ENCODE results near the gene NME7.
A peak's percentile ranks its signal among the peaks of the same experiment; 100 is the strongest.

NME7 gene

GRCh38 chr1:169107603-169108208 is 259.9 kb downstream of the NME7 start:
- H3K4me3 ChIP-seq (ENCODE audit: low read length), result peak overlapping the region; percentile 86
- H3K27me3 ChIP-seq (ENCODE audit: control insufficient read depth, insufficient read depth, low read length), result peaks cover 12% of the 10 kb centered on the region
- no peaks in the 10 kb centered on the region for H3K36me3 ChIP-seq (ENCODE audit: insufficient read depth, low read length)
- peak overlapping the region; percentile 95 for H3K4me2 ChIP-seq (ENCODE audit: low read length)
- H3K9ac ChIP-seq (ENCODE audit: low read depth, low read length), result peak overlapping the region; percentile 87
- peaks cover 64% of the 10 kb centered on the region for H3K4me1 ChIP-seq (ENCODE audit: control insufficient read depth, insufficient read depth, low read length)
- no peaks in the 10 kb centered on the region for H3K9me3 ChIP-seq (replicated peaks; ENCODE audit: low read length)

GRCh38 chr1:169106921-169107602 is 260.5 kb downstream of the NME7 start:
- peaks cover 62% of the 10 kb centered on the region for H3K4me1 ChIP-seq (ENCODE audit: control insufficient read depth, insufficient read depth, low read length)
- no peaks in the 10 kb centered on the region for H3K9me3 ChIP-seq (replicated peaks; ENCODE audit: low read length)
- H3K4me3 ChIP-seq (ENCODE audit: low read length), result peak overlapping the region; percentile 86
- peaks cover 12% of the 10 kb centered on the region for H3K27me3 ChIP-seq (ENCODE audit: control insufficient read depth, insufficient read depth, low read length)
- no peaks in the 10 kb centered on the region for H3K36me3 ChIP-seq (ENCODE audit: insufficient read depth, low read length)
- peak overlapping the region; percentile 87 for H3K9ac ChIP-seq (ENCODE audit: low read depth, low read length)
- H3K4me2 ChIP-seq (ENCODE audit: low read length), result peak overlapping the region; percentile 95

- Histone ChIP-seq H3K9ac (ENCODE audit: low read depth, low read length) (peak within 1 kb of the TSS; percentile 87), H3K4me2 (ENCODE audit: low read length) (peak within 1 kb of the TSS; percentile 95), H3K4me1 (ENCODE audit: control insufficient read depth, insufficient read depth, low read length) (peaks cover 55% of the 10 kb centered on the region), H3K36me3 (ENCODE audit: insufficient read depth, low read length) (no peaks in the 10 kb centered on the region), H3K9me3 (replicated peaks; ENCODE audit: low read length) (no peaks in the 10 kb centered on the region), H3K4me3 (ENCODE audit: low read length) (peak within 1 kb of the TSS; percentile 86), H3K27me3 (ENCODE audit: control insufficient read depth, insufficient read depth, low read length) (peaks cover 12% of the 10 kb centered on the region)
These were observed 261.3 kb downstream of the NME7 start, which contains the start of gene ATP1B1 for GRCh38 chr1:169106095-169106920. TSS of gene ATP1B1 (plus strand) at chr1:169106690. CDS start at chr1:169106830, 140 bp downstream.

DNA sequence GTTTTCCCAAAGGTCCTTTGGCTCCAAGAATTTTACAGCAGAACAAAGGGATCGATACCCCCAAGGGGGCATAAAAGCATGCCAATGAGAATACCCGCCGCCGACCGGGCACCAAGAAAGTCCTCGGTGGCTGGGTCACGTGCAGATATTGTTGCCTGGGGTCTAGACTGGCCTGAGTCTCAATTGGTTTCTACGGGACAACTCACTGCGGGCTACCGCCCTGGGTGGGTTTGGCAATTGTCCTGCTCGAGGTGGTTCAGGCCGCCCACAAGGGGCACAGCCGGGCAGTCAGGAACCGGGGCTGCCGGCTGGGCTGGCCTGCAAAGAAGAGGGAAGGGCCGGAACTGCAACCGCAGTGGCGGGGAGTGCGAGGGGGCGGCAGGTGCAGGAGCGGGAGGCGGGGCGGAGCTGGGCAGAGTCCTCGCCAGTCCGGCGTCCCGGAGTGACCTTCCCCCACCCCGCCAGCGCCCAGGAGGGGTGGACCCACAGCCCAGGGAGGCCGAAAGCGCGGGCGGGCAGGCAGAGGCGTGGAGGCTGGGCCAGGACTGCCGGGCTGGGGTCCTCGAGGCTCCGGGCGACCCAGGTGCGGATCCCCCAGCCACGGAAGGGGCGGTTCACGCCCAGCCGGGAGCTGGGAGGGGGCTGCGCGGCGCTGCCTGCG is 262.0 kb downstream of the NME7 start:
- H3K4me1 ChIP-seq (ENCODE audit: control insufficient read depth, insufficient read depth, low read length), result peaks cover 47% of the 10 kb centered on the region
- H3K36me3 ChIP-seq (ENCODE audit: insufficient read depth, low read length), result no peaks in the 10 kb centered on the region
- H3K9ac ChIP-seq (ENCODE audit: low read depth, low read length), result peak overlapping the region; percentile 76
- no peaks in the 10 kb centered on the region for H3K9me3 ChIP-seq (replicated peaks; ENCODE audit: low read length)
- H3K4me2 ChIP-seq (ENCODE audit: low read length), result peak overlapping the region; percentile 95
- H3K27me3 ChIP-seq (ENCODE audit: control insufficient read depth, insufficient read depth, low read length), result peaks cover 12% of the 10 kb centered on the region
- H3K4me3 ChIP-seq (ENCODE audit: low read length), result peak overlapping the region; percentile 86

DNA sequence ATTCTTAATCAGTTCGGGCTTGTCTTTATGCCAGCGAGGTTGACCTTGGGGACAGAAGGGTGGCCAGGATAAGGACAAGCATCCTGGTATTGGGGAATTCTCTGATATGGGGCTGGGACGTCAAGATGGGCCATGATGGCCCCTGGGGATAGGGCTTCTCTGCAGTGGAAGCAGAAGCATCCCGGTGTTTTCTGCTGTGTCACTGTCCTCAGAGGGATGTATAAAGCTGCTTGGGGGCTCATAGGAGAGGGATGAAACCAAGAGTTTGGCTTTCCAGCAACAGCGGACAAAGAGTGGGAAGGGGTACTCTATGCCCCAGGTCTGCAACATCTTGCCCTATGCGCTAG is 262.5 kb downstream of the NME7 start:
- Histone ChIP-seq H3K4me3 (ENCODE audit: low read length) (peak overlapping the region; percentile 86), H3K4me1 (ENCODE audit: control insufficient read depth, insufficient read depth, low read length) (peaks cover 42% of the 10 kb centered on the region), H3K9ac (ENCODE audit: low read depth, low read length) (no peak overlapping the region), H3K9me3 (replicated peaks; ENCODE audit: low read length) (no peaks in the 10 kb centered on the region), H3K36me3 (ENCODE audit: insufficient read depth, low read length) (no peaks in the 10 kb centered on the region), H3K4me2 (ENCODE audit: low read length) (peak overlapping the region; percentile 95), H3K27me3 (ENCODE audit: control insufficient read depth, insufficient read depth, low read length) (peaks cover 16% of the 10 kb centered on the region)

GRCh38 chr1:169103480-169103893 is 264.1 kb downstream of the NME7 start:
- H3K27me3 ChIP-seq (ENCODE audit: control insufficient read depth, insufficient read depth, low read length), result peaks cover 16% of the 10 kb centered on the region
- no peak overlapping the region for H3K9ac ChIP-seq (ENCODE audit: low read depth, low read length)
- H3K4me1 ChIP-seq (ENCODE audit: control insufficient read depth, insufficient read depth, low read length), result peaks cover 27% of the 10 kb centered on the region
- no peaks in the 10 kb centered on the region for H3K36me3 ChIP-seq (ENCODE audit: insufficient read depth, low read length)
- H3K9me3 ChIP-seq (replicated peaks; ENCODE audit: low read length), result no peaks in the 10 kb centered on the region
- no peak overlapping the region for H3K4me2 ChIP-seq (ENCODE audit: low read length)
- H3K4me3 ChIP-seq (ENCODE audit: low read length), result no peak overlapping the region

DNA sequence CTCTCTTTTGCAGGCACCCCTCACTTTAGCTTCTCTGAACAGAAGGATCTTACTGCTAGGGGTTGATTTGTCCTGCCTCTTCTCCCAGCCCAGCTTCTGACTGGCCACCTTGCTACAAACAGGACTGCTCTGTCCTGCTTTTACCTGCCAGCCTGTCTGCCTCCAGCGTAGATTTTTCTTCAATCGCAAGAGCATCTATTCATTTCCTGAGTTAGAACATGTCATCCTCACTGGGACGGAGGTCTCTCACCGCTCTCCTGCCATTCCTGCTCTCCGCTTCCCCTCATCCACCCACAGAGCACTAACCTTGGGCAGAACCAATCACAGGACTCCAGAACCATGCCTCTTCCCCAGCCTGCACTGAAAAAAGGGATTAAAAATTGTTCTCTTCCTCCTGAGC is 264.6 kb downstream of the NME7 start:
- Histone ChIP-seq H3K4me1 (ENCODE audit: control insufficient read depth, insufficient read depth, low read length) (peaks cover 22% of the 10 kb centered on the region), H3K4me3 (ENCODE audit: low read length) (no peak overlapping the region), H3K36me3 (ENCODE audit: insufficient read depth, low read length) (no peaks in the 10 kb centered on the region), H3K4me2 (ENCODE audit: low read length) (peak overlapping the region; percentile 61), H3K9ac (ENCODE audit: low read depth, low read length) (no peak overlapping the region), H3K27me3 (ENCODE audit: control insufficient read depth, insufficient read depth, low read length) (peaks cover 16% of the 10 kb centered on the region), H3K9me3 (replicated peaks; ENCODE audit: low read length) (no peaks in the 10 kb centered on the region)

DNA sequence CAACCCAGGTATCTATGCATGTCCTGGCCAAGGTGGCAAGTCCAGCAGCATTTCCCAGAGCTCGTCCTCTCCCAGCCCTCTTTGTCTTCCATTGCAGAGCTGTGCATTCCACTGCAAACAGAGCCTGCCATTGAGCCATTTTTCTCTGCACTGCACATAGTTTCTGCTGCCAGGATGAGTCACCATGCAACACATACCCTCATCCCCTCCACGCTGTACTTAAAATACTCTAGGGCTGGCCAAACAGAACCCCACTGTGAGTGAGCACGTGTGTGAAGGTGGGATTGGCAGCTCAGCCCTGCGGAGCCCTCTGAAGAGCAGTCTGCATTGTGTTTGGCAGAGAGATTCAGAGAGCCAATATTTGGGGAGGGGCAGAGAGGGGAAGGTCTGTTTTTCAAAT is 265.0 kb downstream of the NME7 start:
- Histone ChIP-seq H3K4me1 (ENCODE audit: control insufficient read depth, insufficient read depth, low read length) (peaks cover 18% of the 10 kb centered on the region), H3K4me3 (ENCODE audit: low read length) (no peak overlapping the region), H3K9ac (ENCODE audit: low read depth, low read length) (no peak overlapping the region), H3K27me3 (ENCODE audit: control insufficient read depth, insufficient read depth, low read length) (peaks cover 16% of the 10 kb centered on the region), H3K36me3 (ENCODE audit: insufficient read depth, low read length) (no peaks in the 10 kb centered on the region), H3K4me2 (ENCODE audit: low read length) (peak overlapping the region; percentile 61), H3K9me3 (replicated peaks; ENCODE audit: low read length) (no peaks in the 10 kb centered on the region)

- Histone ChIP-seq H3K9ac (ENCODE audit: low read depth, low read length) (no peak overlapping the region), H3K4me2 (ENCODE audit: low read length) (no peak overlapping the region), H3K4me3 (ENCODE audit: low read length) (no peak overlapping the region), H3K27me3 (ENCODE audit: control insufficient read depth, insufficient read depth, low read length) (peaks cover 16% of the 10 kb centered on the region), H3K4me1 (ENCODE audit: control insufficient read depth, insufficient read depth, low read length) (peaks cover 13% of the 10 kb centered on the region), H3K9me3 (replicated peaks; ENCODE audit: low read length) (no peaks in the 10 kb centered on the region), H3K36me3 (ENCODE audit: insufficient read depth, low read length) (no peaks in the 10 kb centered on the region)
These were observed 266.9 kb downstream of the NME7 start for GRCh38 chr1:169100651-169101088.

DNA sequence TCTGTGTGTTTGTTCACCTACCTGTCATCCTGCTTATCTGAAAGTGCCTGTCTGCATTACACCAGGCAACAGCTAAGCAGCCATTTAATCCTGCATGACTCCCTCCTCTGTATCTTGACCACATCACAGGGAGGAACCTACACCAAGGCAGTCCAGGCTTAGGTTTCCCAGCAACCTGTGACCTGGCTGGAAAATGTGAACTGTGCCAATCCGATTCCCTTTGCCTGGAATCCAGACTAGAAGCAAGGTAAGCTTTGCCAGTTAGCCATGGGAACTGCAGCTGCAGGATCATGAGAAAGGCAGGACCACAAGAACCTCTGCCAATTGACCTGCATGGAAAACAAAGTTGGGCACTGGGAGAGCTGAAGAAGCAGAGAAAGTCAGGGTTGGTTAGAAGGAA is 267.4 kb downstream of the NME7 start:
- peaks cover 13% of the 10 kb centered on the region for H3K27me3 ChIP-seq (ENCODE audit: control insufficient read depth, insufficient read depth, low read length)
- no peak overlapping the region for H3K4me2 ChIP-seq (ENCODE audit: low read length)
- no peak overlapping the region for H3K4me3 ChIP-seq (ENCODE audit: low read length)

DNA sequence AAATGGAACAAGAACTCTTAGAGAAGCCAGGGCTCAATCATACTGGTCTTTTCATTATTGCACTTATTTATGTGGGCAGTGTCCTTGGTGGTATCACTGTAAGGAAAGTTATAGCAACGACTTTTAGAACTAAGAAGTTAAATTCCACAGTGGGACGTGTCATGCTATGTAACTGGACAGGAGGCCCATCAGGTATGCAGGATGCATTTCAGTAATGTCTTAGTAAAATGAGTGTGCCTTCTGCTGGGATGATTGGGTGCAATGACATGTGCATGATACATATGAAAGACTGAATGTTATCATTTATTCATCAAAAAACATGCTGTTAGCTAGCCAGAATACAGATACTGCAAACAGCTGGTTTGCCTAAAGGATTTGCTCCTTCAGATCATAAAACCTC is 268.0 kb downstream of the NME7 start:
- no peaks in the 10 kb centered on the region for H3K9me3 ChIP-seq (replicated peaks; ENCODE audit: low read length)
- peaks cover 10% of the 10 kb centered on the region for H3K27me3 ChIP-seq (ENCODE audit: control insufficient read depth, insufficient read depth, low read length)
- no peak overlapping the region for H3K4me3 ChIP-seq (ENCODE audit: low read length)
- no peak overlapping the region for H3K4me2 ChIP-seq (ENCODE audit: low read length)
- H3K4me1 ChIP-seq (ENCODE audit: control insufficient read depth, insufficient read depth, low read length), result peaks cover 9% of the 10 kb centered on the region
- no peaks in the 10 kb centered on the region for H3K36me3 ChIP-seq (ENCODE audit: insufficient read depth, low read length)
- no peak overlapping the region for H3K9ac ChIP-seq (ENCODE audit: low read depth, low read length)

More for the DNA sequence above, 267.4 kb downstream of the NME7 start:
- H3K36me3 ChIP-seq (ENCODE audit: insufficient read depth, low read length), result no peaks in the 10 kb centered on the region
- H3K4me1 ChIP-seq (ENCODE audit: control insufficient read depth, insufficient read depth, low read length), result peaks cover 9% of the 10 kb centered on the region
- no peak overlapping the region for H3K9ac ChIP-seq (ENCODE audit: low read depth, low read length)
- H3K9me3 ChIP-seq (replicated peaks; ENCODE audit: low read length), result no peaks in the 10 kb centered on the region

Measured in skeletal muscle satellite cell (primary cell).